Peyer's patch (tissue), 4 donors: ENCODE data around the gene GPRC5A.

Source experiments
- CTCF ChIP-seq, 6 experiments: fragments of 450-650 bp in 4 of 6; fragments of 200-600 bp in 2 of 6; sonication (generic) in 1 of 6; IDR thresholded peaks; one replicate each; pipeline ENCODE4 v1.5.1; 2017 to 2019; ENCODE audit warnings: antibody characterized with exemption in 6 of 6, mild to moderate bottlenecking in 3 of 6, moderate library complexity in 1 of 6
- POLR2A ChIP-seq, 2 donors: fragments of 450-650 bp; IDR thresholded peaks; one replicate each; pipeline ENCODE4 v1.5.1; 2017; ENCODE audit warnings: antibody characterized with exemption in 2 of 2, mild to moderate bottlenecking in 2 of 2, moderate library complexity in 2 of 2

- no peak for TF ChIP-seq CTCF (IDR thresholded peaks at IDR 0.05)
- no peak for TF ChIP-seq POLR2A (IDR thresholded peaks at IDR 0.05)
These were observed 21.3 kb downstream of the GPRC5A start for GRCh38 chr12:12912711-12913110.
